GM12892 (cell line): Measurements from ENCODE around the gene IRGC.

Experiments
- POLR2A ChIP-seq: IDR thresholded peaks from 2 replicates; pipeline ENCODE4 v1.6.1; 2011; ENCODE audit warnings: low read depth, low read length, control low read depth
- POLR2AphosphoS5 ChIP-seq: IDR thresholded peaks from 2 replicates; pipeline ENCODE4 v1.6.1; 2011; ENCODE audit warnings: low read depth, low read length, control low read depth

DNA sequence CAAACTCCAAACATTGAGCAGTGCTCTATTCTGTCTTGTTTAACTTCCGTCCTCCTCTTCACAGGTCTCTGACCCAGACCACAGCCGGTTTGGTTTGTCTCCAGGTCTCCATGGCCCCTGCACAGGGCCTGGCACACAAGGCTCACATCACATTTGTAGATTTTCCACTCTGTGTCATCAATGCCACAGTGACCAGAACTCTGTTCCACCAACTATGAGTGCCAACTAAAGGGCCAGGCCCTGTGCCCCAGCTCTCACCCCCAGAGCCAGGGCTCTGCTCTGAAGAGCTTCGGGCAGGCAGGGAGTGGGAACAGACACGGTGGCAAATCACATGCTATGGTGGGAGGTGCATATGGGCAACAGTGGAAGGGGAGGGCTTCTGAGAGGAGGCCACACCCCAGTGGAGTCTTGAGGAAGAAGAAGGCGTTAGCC is 22.9 kb downstream of the IRGC start:
- TF ChIP-seq POLR2A = no peak
- no peak for TF ChIP-seq POLR2AphosphoS5
